Ovary (tissue), 3 donors: ENCODE measurements around the gene IQCK.

Source experiments
- POLR2A ChIP-seq: fragments of 450-650 bp; IDR thresholded peaks from one replicate; pipeline ENCODE4 v1.6.1; 2017; ENCODE audit warnings: antibody characterized with exemption, mild to moderate bottlenecking, moderate library complexity
- TF ChIP-seq, protein P1 (sequence below), 3 donors: fragments of 450-650 bp in 2 of 3; fragments of 200-600 bp in 1 of 3; IDR thresholded peaks; one replicate each; pipeline versions ENCODE4 v1.5.1 to v1.8.0; 2016 to 2022; ENCODE audit warnings: antibody characterized with exemption in 3 of 3, mild to moderate bottlenecking in 1 of 3
- donor health status: DM: no; HTN: no; CAD: no.

DNA sequence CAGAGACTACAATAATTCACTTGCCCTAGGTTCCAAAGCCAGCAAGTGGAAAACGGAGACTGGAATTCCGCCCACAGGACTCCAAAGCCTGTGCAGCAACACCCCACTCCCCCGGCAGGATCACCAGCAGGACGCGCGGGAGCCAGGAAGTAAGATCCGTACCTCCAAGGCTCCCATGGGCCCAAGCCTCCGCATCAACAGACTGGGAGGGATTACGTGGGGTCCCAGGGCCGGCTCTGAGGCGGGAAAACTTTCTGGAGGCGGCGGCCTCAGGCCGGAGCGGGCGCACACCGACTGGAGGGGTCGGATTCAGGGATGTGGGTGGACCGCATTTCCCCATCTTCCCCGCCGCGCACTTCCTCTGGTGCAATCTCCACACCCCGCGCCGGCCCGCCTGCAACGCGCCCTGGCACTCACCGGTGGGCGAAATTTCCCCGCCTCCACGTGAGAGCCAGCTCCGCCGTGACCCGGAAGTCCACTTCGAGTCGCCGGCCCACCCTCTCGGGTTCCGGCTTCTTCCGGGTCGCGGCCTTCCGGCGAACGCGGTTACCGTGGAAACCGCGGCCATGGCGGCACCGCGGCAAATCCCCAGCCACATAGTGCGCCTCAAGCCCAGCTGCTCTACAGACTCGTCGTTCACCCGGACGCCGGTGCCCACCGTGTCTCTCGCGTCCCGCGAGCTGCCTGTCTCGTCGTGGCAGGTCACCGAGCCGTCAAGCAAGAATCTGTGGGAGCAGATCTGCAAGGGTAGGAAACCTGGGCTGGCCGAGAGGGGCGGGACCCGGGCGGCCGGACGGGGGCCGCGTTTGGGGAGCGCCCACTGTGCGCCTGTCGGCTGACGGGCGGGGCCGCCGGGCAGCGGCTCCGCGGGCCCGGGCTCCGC, at the start of gene IQCK, which contains the start of gene KNOP1:
- TF ChIP-seq, protein P1, sequence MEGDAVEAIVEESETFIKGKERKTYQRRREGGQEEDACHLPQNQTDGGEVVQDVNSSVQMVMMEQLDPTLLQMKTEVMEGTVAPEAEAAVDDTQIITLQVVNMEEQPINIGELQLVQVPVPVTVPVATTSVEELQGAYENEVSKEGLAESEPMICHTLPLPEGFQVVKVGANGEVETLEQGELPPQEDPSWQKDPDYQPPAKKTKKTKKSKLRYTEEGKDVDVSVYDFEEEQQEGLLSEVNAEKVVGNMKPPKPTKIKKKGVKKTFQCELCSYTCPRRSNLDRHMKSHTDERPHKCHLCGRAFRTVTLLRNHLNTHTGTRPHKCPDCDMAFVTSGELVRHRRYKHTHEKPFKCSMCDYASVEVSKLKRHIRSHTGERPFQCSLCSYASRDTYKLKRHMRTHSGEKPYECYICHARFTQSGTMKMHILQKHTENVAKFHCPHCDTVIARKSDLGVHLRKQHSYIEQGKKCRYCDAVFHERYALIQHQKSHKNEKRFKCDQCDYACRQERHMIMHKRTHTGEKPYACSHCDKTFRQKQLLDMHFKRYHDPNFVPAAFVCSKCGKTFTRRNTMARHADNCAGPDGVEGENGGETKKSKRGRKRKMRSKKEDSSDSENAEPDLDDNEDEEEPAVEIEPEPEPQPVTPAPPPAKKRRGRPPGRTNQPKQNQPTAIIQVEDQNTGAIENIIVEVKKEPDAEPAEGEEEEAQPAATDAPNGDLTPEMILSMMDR (IDR thresholded peaks at IDR 0.05), result peak in 1 of 3 donors; percentile 12
- peak; percentile 70 for TF ChIP-seq POLR2A
